ENCODE data around the gene TBC1D22A.

DNA sequence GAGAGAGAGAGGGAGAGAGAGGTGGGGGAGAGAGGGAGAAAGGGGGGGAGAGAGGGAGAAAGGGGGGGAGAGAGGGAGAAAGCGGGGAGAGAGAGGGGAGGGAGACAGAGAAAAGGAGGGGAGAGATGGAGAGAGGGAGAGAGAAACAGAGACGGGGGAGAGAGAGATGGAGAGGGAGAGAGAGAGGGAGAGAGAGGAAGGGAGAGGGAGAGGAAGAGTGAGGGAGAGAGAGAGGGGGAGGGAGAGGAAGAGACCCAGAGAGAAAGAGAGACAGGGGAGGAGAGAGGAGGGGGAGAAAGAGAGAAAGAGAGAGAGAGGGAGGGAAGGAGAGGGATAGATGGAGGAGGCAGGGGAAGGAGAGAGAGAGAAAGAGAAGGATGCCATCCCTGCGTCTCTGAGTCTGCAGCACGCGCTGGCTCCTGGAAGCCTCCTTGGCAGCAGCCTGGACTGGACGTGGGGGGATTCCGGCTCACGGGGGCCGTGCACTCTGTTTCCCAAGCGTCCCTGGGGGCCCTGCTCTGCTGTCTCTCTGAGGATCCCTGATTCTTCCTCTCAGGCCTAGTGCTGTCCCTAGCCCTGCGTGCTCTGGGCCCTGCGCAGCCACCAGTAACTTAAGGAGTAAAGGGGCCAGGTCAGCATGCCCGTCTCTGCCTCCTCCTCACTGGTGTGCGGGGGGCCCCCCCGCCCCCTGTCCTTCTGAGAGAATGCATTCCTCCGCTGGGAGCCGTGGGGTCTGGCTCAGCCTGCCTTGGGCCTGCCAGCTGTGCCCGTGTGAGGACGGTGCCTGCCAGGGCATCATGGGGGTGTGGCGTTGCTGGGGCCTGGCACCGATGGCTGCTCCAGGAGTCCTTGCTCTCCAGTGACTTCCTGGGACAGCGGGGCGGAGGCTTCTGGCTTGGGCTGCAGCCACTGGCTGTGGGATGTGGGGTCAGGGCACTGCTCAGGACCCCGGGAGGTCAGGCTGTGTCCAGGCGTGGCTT lies 429.5 kb downstream of the TBC1D22A start:
- TF ChIP-seq, protein P1, sequence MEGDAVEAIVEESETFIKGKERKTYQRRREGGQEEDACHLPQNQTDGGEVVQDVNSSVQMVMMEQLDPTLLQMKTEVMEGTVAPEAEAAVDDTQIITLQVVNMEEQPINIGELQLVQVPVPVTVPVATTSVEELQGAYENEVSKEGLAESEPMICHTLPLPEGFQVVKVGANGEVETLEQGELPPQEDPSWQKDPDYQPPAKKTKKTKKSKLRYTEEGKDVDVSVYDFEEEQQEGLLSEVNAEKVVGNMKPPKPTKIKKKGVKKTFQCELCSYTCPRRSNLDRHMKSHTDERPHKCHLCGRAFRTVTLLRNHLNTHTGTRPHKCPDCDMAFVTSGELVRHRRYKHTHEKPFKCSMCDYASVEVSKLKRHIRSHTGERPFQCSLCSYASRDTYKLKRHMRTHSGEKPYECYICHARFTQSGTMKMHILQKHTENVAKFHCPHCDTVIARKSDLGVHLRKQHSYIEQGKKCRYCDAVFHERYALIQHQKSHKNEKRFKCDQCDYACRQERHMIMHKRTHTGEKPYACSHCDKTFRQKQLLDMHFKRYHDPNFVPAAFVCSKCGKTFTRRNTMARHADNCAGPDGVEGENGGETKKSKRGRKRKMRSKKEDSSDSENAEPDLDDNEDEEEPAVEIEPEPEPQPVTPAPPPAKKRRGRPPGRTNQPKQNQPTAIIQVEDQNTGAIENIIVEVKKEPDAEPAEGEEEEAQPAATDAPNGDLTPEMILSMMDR (IDR thresholded peaks at IDR 0.05) = no peak
- TF ChIP-seq POLR2A (IDR thresholded peaks at IDR 0.05) = no peak
